DMS153 (cell line): ENCODE measurements around the gene TAS1R1.
"Not testable (repeated sequence)": the region's sequence is repeated elsewhere in the genome, so short reads cannot be mapped to it uniquely, and the experiment has no call there.

Experiments
- DNase-seq: peaks from one replicate; lab custom pipeline; 2025; lab: John Stamatoyannopoulos, UW

TAS1R1 gene

GRCh38 chr1:6521536-6521935, 33.6 kb upstream of the TAS1R1 start:
- no peak for DNase-seq

- peak; percentile 10 for DNase-seq
Observed at GRCh38 chr1:6523566-6523965, 31.5 kb upstream of the TAS1R1 start.

- DNase-seq, result no peak
Observed at GRCh38 chr1:6526316-6526715, 28.8 kb upstream of the TAS1R1 start.

GRCh38 chr1:6528492-6528891, 26.6 kb upstream of the TAS1R1 start:
- DNase-seq, result no peak

GRCh38 chr1:6530504-6531160, 24.5 kb upstream of the TAS1R1 start:
- no peak for DNase-seq

GRCh38 chr1:6531996-6532395, 23.1 kb upstream of the TAS1R1 start:
- DNase-seq, result no peak

GRCh38 chr1:6534248-6534822, 20.8 kb upstream of the TAS1R1 start:
- no peak for DNase-seq

- DNase-seq, result no peak
Observed at GRCh38 chr1:6535214-6535613, 19.9 kb upstream of the TAS1R1 start.

- DNase-seq, result no peak
Observed at GRCh38 chr1:6536291-6536690, 18.8 kb upstream of the TAS1R1 start.

GRCh38 chr1:6538956-6539355, 16.2 kb upstream of the TAS1R1 start:
- DNase-seq, result no peak

- DNase-seq, result no peak
Observed at GRCh38 chr1:6544831-6545230, 10.3 kb upstream of the TAS1R1 start.

- DNase-seq, result no peak
Observed at GRCh38 chr1:6545276-6546112, 9.6 kb upstream of the TAS1R1 start.

GRCh38 chr1:6546326-6546725, 8.8 kb upstream of the TAS1R1 start:
- DNase-seq, result no peak

GRCh38 chr1:6547301-6547700, 7.8 kb upstream of the TAS1R1 start:
- DNase-seq, result no peak

- DNase-seq, result peak; percentile 81
Observed at GRCh38 chr1:6554031-6554906, 838 bp upstream of the TAS1R1 start, which contains the start of gene NOL9. TSS of gene NOL9 (minus strand) at chr1:6554513. CDS start at chr1:6554502, 11 bp downstream.

- DNase-seq, result no peak
Observed at GRCh38 chr1:6557597-6557996, 2.5 kb downstream of the TAS1R1 start.

GRCh38 chr1:6559161-6559560, 4.1 kb downstream of the TAS1R1 start:
- DNase-seq, result not testable (repeated sequence)

- no peak for DNase-seq
Observed at GRCh38 chr1:6560267-6560666, 5.2 kb downstream of the TAS1R1 start.

- DNase-seq, result no peak
Observed at GRCh38 chr1:6569033-6569432, 13.9 kb downstream of the TAS1R1 start.

- DNase-seq, result no peak
Observed at GRCh38 chr1:6570100-6570499, 15.0 kb downstream of the TAS1R1 start.

GRCh38 chr1:6570987-6571386, 15.9 kb downstream of the TAS1R1 start:
- no peak for DNase-seq
